HG03135 (cell line): Measurements from ENCODE around the gene ADCY5.

ENCODE experiments used
- ATAC-seq: cut with Tn5 transposase; IDR thresholded peaks from one replicate; pipeline ENCODE4 v1.9.1; 2021; ENCODE audit warnings: mild to moderate bottlenecking, moderate library complexity; ENCODE audit not compliant: unreplicated experiment

ADCY5 gene

GRCh38 chr3:123431007-123431657 lies 17.8 kb downstream of the ADCY5 start:
- ATAC-seq = no peak

- no peak for ATAC-seq
Observed at GRCh38 chr3:123430266-123430665, 18.6 kb downstream of the ADCY5 start.

GRCh38 chr3:123429362-123430125 lies 19.3 kb downstream of the ADCY5 start:
- ATAC-seq = no peak

DNA sequence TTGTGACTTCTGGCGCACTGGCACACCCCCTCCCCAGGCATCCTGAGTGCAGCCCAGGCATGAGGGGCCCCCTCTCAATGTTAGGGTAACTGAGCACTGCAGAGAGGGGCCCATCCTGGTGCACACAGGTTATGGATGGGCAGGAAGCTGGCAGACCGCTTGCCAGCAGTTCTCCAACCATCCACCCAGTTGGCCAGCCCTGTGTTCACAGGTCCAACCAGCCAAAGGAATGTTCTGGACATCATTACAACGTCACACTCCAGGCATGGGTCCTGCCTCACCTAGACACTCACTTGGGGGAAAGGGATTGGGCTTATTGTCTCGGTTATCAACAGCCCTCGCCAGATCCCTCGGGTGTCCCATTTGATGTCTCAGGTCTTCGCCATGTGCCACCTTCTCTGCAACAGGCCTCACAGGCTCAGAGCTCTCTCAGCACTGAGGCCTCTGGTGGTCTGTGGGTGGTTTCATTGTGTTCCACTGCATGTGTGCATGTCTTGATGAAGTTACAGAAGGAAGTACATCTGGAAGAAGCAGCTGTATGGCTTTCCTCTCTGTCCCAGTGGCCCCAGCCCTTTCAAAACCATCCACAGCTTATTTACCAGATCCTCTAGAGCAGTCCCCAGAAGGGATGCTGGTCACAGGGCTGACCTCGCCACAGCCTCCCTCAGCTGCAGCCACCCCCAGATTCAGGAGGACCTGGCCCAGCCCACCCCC lies 23.7 kb downstream of the ADCY5 start:
- no peak for ATAC-seq

- no peak for ATAC-seq
Observed at GRCh38 chr3:123424321-123424998, 24.4 kb downstream of the ADCY5 start.

- ATAC-seq = no peak
Observed at GRCh38 chr3:123423806-123424205, 25.1 kb downstream of the ADCY5 start.

DNA sequence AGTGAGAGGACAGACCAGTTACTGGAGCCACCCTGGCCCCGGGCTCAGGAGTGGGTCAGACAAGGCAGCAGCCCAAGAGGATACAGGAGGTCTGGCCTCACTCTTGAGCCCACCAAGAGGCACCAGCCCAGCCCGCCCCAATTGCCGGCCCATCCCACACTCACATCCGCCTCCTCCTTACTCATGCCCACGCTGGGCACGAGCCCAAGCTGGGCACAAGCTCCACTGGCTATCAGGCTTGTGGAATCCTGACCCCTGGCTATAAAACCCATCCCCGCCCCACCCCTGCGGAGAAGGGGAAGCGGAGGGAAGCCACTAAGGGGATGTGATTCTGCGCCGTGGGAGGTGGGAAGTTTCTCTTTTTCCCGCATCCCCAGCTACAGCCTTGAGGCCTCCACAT lies 25.9 kb downstream of the ADCY5 start:
- no peak for ATAC-seq

GRCh38 chr3:123422457-123422856 lies 26.4 kb downstream of the ADCY5 start:
- no peak for ATAC-seq

DNA sequence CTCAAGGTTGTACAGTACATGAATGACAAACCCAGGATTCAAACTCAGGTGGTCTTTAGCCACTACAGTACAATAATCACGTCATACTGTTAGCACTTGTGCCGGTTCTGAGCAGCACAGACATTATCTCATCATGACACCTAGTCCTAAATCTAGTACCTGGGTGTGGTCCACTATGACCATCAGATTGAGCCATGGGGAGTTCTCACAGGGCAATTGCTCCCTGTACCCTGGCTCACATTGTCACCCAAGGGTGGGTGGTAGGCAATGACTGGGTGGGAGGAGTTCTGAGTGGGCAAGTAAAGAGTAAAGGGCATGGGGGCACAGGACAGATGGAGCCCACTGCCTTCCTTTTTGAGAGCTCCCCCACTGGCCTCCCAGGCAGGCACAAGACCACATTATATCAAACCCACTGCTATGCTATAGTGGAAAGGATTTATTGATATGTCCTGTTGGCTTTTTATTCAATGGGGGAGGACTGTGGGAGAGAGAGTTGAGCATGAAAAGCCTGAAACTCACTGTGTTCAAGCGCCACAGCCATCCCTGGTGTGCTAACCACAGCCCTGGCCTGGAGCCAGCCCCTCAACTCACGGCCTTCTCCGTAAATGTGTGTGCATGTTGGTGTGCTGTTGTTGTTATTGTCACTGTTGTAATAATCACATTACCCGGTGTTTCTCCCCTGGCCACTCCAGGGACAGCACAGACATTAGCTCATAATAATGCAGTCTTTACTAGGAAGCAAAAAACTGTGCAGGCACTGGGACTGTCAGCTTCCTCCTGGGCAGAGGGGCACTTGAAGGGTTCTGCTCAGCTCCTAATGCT lies 27.3 kb downstream of the ADCY5 start:
- ATAC-seq = no peak

DNA sequence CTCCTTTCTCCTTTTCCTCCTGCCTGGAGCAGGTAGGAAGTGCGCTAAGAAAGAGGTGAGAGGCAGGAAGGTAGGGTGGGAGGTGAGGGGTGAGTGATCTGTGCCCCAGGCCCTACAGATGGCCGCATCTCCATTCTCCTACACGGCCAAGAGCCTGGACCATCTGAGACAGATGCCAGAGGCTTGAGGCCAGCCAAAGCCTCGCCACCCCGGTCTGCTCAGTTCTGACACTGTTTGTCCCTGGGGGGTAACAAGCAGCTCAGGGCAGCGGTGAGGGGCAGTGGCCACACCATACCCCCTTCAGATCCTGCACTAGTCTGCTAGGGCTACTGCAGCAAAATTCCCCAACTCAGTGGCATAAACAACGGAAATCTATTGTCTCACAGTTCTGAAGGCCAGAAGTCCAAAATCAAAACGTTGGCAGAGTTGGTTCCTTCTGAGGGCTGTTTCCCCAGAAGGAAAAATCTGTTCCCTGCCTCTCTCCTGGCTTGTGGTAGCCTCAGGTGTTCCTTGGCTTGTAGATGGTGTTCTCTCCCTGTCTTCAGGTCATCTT lies 28.4 kb downstream of the ADCY5 start:
- ATAC-seq = no peak

- ATAC-seq = no peak
Observed at GRCh38 chr3:123419850-123420297, 29.0 kb downstream of the ADCY5 start.

GRCh38 chr3:123419181-123419849 lies 29.6 kb downstream of the ADCY5 start:
- no peak for ATAC-seq

- ATAC-seq = no peak
Observed at GRCh38 chr3:123416647-123417046, 32.2 kb downstream of the ADCY5 start.

DNA sequence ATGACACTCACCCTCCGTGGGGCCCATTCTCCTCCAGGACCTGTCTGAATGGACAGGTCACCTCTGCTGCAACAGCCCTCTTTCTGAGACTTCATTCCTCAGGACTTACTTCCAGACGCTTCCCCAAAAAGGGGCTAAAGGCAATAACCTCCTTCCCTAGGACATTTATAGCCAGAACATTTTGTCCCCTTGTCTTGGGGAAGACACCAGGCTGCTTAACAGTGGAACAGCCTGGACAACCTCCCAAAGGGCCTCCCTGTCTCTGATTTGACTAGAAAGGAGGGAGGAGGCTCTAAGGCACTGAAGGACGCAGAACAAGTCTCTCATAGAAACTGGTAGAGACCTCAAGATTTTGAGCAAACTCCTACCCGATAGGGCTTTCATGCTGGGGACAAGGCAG lies 32.7 kb downstream of the ADCY5 start:
- no peak for ATAC-seq

GRCh38 chr3:123414973-123415775 lies 33.7 kb downstream of the ADCY5 start:
- ATAC-seq = no peak

- no peak for ATAC-seq
Observed at GRCh38 chr3:123412811-123413604, 35.9 kb downstream of the ADCY5 start.

GRCh38 chr3:123412076-123412475 lies 36.8 kb downstream of the ADCY5 start:
- no peak for ATAC-seq
